Hepatocyte (in vitro differentiated cells): ENCODE results near the gene KLHL11.

ENCODE experiments used
- EZH2 ChIP-seq: fragments of 200-600 bp; sonication (generic); IDR thresholded peaks from 2 replicates; pipeline ENCODE4 v1.6.1; 2016; ENCODE audit warnings: antibody characterized with exemption, mild to moderate bottlenecking, borderline replicate concordance
- EZH2phosphoT487 ChIP-seq: fragments of 200-600 bp; sonication (generic); IDR thresholded peaks from one replicate; pipeline ENCODE4 v1.6.1; 2018; ENCODE audit warnings: antibody characterized with exemption, mild to moderate bottlenecking, low read depth, moderate library complexity; ENCODE audit not compliant: unreplicated experiment, severe bottlenecking
- TF ChIP-seq, protein P1 (sequence below): fragments of 200-600 bp; sonication (generic); IDR thresholded peaks from 2 replicates; pipeline ENCODE4 v1.5.1; 2016; ENCODE audit warnings: antibody characterized with exemption, mild to moderate bottlenecking; ENCODE audit not compliant: poor library complexity

- TF ChIP-seq EZH2phosphoT487 (no peak), EZH2 (no peak)
- TF ChIP-seq, protein P1, sequence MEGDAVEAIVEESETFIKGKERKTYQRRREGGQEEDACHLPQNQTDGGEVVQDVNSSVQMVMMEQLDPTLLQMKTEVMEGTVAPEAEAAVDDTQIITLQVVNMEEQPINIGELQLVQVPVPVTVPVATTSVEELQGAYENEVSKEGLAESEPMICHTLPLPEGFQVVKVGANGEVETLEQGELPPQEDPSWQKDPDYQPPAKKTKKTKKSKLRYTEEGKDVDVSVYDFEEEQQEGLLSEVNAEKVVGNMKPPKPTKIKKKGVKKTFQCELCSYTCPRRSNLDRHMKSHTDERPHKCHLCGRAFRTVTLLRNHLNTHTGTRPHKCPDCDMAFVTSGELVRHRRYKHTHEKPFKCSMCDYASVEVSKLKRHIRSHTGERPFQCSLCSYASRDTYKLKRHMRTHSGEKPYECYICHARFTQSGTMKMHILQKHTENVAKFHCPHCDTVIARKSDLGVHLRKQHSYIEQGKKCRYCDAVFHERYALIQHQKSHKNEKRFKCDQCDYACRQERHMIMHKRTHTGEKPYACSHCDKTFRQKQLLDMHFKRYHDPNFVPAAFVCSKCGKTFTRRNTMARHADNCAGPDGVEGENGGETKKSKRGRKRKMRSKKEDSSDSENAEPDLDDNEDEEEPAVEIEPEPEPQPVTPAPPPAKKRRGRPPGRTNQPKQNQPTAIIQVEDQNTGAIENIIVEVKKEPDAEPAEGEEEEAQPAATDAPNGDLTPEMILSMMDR: no peak
Measured at GRCh38 chr17:41818024-41818423, 47.2 kb downstream of the KLHL11 start.
